Stimulated activated CD4-positive, alpha-beta T cell treated with anti-CD3 and anti-CD28 coated beads, Interleukin-12 subunit alpha, Interleukin-12 subunit beta, amount 100 ng/mL, for 4 hours (primary cell): ENCODE measurements around the gene FOXI1.
A peak's percentile ranks its signal among the peaks of the same experiment; 100 is the strongest.
"Not testable (repeated sequence)": the region's sequence is repeated elsewhere in the genome, so short reads cannot be mapped to it uniquely, and the experiment has no call there.

Experiments used
- DNase-seq: peaks from one replicate; pipeline ENCODE4 v3.0.0-alpha.2; 2020

The FOXI1 gene

GRCh38 chr5:170094329-170094728, 11.4 kb upstream of the FOXI1 start:
- not testable (repeated sequence) for DNase-seq

- no peak for DNase-seq
Measured at GRCh38 chr5:170095646-170096045, 10.1 kb upstream of the FOXI1 start.

- DNase-seq = no peak
Measured at GRCh38 chr5:170097934-170098333, 7.8 kb upstream of the FOXI1 start.

GRCh38 chr5:170100066-170100943, 5.4 kb upstream of the FOXI1 start:
- DNase-seq = peak; percentile 62

- no peak for DNase-seq
Measured at GRCh38 chr5:170103447-170103846, 2.2 kb upstream of the FOXI1 start.

GRCh38 chr5:170104299-170104698, 1.4 kb upstream of the FOXI1 start:
- no peak for DNase-seq

GRCh38 chr5:170104710-170105109, 987 bp upstream of the FOXI1 start:
- no peak for DNase-seq

GRCh38 chr5:170107674-170108073, 2.0 kb downstream of the FOXI1 start:
- no peak for DNase-seq

GRCh38 chr5:170108266-170108785, 2.6 kb downstream of the FOXI1 start:
- DNase-seq = no peak

- DNase-seq = no peak
Measured at GRCh38 chr5:170109059-170110031, 3.6 kb downstream of the FOXI1 start.

GRCh38 chr5:170110403-170111087, 4.8 kb downstream of the FOXI1 start:
- no peak for DNase-seq

- DNase-seq = no peak
Measured at GRCh38 chr5:170111088-170111785, 5.5 kb downstream of the FOXI1 start.

- no peak for DNase-seq
Measured at GRCh38 chr5:170112876-170113521, 7.3 kb downstream of the FOXI1 start.

GRCh38 chr5:170113522-170113900, 7.8 kb downstream of the FOXI1 start:
- no peak for DNase-seq

- no peak for DNase-seq
Measured at GRCh38 chr5:170114271-170114670, 8.6 kb downstream of the FOXI1 start.

- no peak for DNase-seq
Measured at GRCh38 chr5:170115925-170116324, 10.2 kb downstream of the FOXI1 start.

- DNase-seq = no peak
Measured at GRCh38 chr5:170117736-170118135, 12.0 kb downstream of the FOXI1 start.

GRCh38 chr5:170120576-170120975, 14.9 kb downstream of the FOXI1 start:
- no peak for DNase-seq

GRCh38 chr5:170121321-170121720, 15.6 kb downstream of the FOXI1 start:
- no peak for DNase-seq

GRCh38 chr5:170126061-170126460, 20.4 kb downstream of the FOXI1 start:
- no peak for DNase-seq

- no peak for DNase-seq
Measured at GRCh38 chr5:170126626-170127025, 20.9 kb downstream of the FOXI1 start.

GRCh38 chr5:170131235-170131634, 25.5 kb downstream of the FOXI1 start:
- DNase-seq = no peak
